B cell (primary cell): ENCODE measurements around the gene CCDC9B. TPM values are rescaled to one million over a fixed set of nuclear protein-coding genes. Genes with fewer than 3 reads are reported as not detected.

Experiments used
- ATAC-seq: fragments of 200-7000 bp; cut with Tn5 transposase; one replicate; pipeline ENCODE4 v1.10.0; 2021; ENCODE audit warnings: low read depth, mild to moderate bottlenecking, moderate number of reproducible peaks, moderate library complexity
- CTCF ChIA-PET: fragments of 350-600 bp; sonication (Branson Sonifier 250); formaldehyde crosslinking; loops from one replicate; lab custom pipeline; 2021; ENCODE audit warnings: antibody characterized with exemption, inconsistent platforms; lab: Charles Lee
- POLR2A ChIA-PET: fragments of 350-600 bp; sonication (Branson Sonifier 250); formaldehyde crosslinking; loops from one replicate; lab custom pipeline; 2021; ENCODE audit warnings: antibody characterized with exemption; lab: Charles Lee
- DNase-seq: peaks from one replicate; pipeline ENCODE4 v3.0.0; 2013
- H2AFZ ChIP-seq: 2 replicates; pipeline ENCODE4 v1.6.1; 2012; ENCODE audit warnings: mild to moderate bottlenecking, low read depth, low read length; ENCODE audit not compliant: insufficient read depth, poor library complexity, severe bottlenecking
- H3K27ac ChIP-seq, 2 donors: 1 replicate in 1 of 2; 2 replicates in 1 of 2; pipeline ENCODE4 v1.5.1; 2012 to 2013; ENCODE audit warnings: low read length in 2 of 2, mild to moderate bottlenecking in 2 of 2, moderate library complexity in 1 of 2
- H3K27me3 ChIP-seq, 4 experiments: fragments of 200-600 bp in 1 of 4; sonication (generic) in 1 of 4; replicated peaks in 1 of 4; 1 replicate in 2 of 4; 2 replicates in 2 of 4; pipeline versions ENCODE4 v1.6.1 to v1.7.0; 2013 to 2016; ENCODE audit warnings: low read length in 3 of 4, mild to moderate bottlenecking in 2 of 4, mixed read lengths in 1 of 4, moderate library complexity in 1 of 4; ENCODE audit not compliant: insufficient read depth in 4 of 4, control insufficient read depth in 3 of 4; ENCODE audit errors: control extremely low read depth in 1 of 4
- H3K36me3 ChIP-seq, 2 experiments: replicated peaks in 1 of 2; 1 replicate in 1 of 2; 2 replicates in 1 of 2; pipeline versions ENCODE4 v1.6.1 to v1.7.1; 2013; ENCODE audit warnings: low read length in 1 of 2; ENCODE audit not compliant: insufficient read depth in 2 of 2, control insufficient read depth in 1 of 2; ENCODE audit errors: control extremely low read depth in 1 of 2, extremely low read depth in 1 of 2
- H3K4me1 ChIP-seq, 2 donors: fragments of 200-600 bp in 1 of 2; sonication (generic) in 1 of 2; 1 replicate in 1 of 2; 2 replicates in 1 of 2; pipeline versions ENCODE4 v1.5.1 to v1.6.1; 2013 to 2017; ENCODE audit warnings: low read length in 2 of 2; ENCODE audit not compliant: control insufficient read depth in 2 of 2, insufficient read depth in 2 of 2
- H3K4me2 ChIP-seq: replicated peaks from 2 replicates; pipeline ENCODE3; 2012; ENCODE audit warnings: mild to moderate bottlenecking, low read depth, low read length; ENCODE audit not compliant: poor library complexity, severe bottlenecking
- H3K4me3 ChIP-seq, 5 experiments: fragments of 200-600 bp in 1 of 5; sonication (generic) in 1 of 5; 1 replicate in 3 of 5; 2 replicates in 2 of 5; pipeline versions ENCODE4 v1.5.1 to v1.7.0; 2011 to 2016; ENCODE audit warnings: low read length in 4 of 5, mild to moderate bottlenecking in 4 of 5, low read depth in 2 of 5, control low read depth in 1 of 5, moderate library complexity in 1 of 5; ENCODE audit not compliant: insufficient read depth in 1 of 5; ENCODE audit errors: control extremely low read depth in 1 of 5, extremely low read depth in 1 of 5
- H3K79me2 ChIP-seq: fragments of 200-600 bp; sonication (generic); one replicate; pipeline ENCODE4 v1.6.0; 2016; ENCODE audit warnings: low read length; ENCODE audit not compliant: control insufficient read depth, insufficient read depth
- H3K9ac ChIP-seq: fragments of 200-600 bp; sonication (generic); 2 replicates; pipeline ENCODE4 v1.6.1; 2017; ENCODE audit warnings: mild to moderate bottlenecking, low read length, moderate library complexity
- H3K9me3 ChIP-seq, 3 donors: one replicate each; pipeline versions ENCODE4 v1.6.1 to v1.7.1; 2013; ENCODE audit warnings: low read length in 2 of 3; ENCODE audit not compliant: control insufficient read depth in 2 of 3, insufficient read depth in 1 of 3; ENCODE audit errors: control extremely low read depth in 1 of 3
- H4K20me1 ChIP-seq: 2 replicates; pipeline ENCODE4 v1.6.0; 2012; ENCODE audit warnings: mild to moderate bottlenecking, low read length; ENCODE audit not compliant: insufficient read depth, control insufficient read depth, poor library complexity, severe bottlenecking
- H3K27ac Mint-ChIP-seq: one replicate; pipeline ENCODE4 v1.8.0; 2021; ENCODE audit warnings: mixed read lengths
- H3K27me3 Mint-ChIP-seq: one replicate; pipeline ENCODE4 v1.8.0; 2021; ENCODE audit warnings: mixed read lengths
- H3K4me1 Mint-ChIP-seq: one replicate; pipeline ENCODE4 v1.8.0; 2021; ENCODE audit warnings: mixed read lengths
- H3K4me3 Mint-ChIP-seq: one replicate; pipeline ENCODE4 v1.8.0; 2021; ENCODE audit warnings: mixed read lengths
- H3K9me3 Mint-ChIP-seq: one replicate; pipeline ENCODE4 v1.8.0; 2022; ENCODE audit warnings: mixed read lengths; ENCODE audit not compliant: insufficient read depth
- EZH2 ChIP-seq: IDR thresholded peaks from 2 replicates; pipeline ENCODE4 v1.6.1; 2012; ENCODE audit warnings: borderline replicate concordance, low read depth, mild to moderate bottlenecking, moderate library complexity, low read length; ENCODE audit not compliant: insufficient read depth, poor library complexity, severe bottlenecking
- WGBS: methylation state at CpG from one replicate; pipeline ENCODE4 v1.1.5; 2013; ENCODE audit warnings: missing lambda C conversion rate; ENCODE audit not compliant: insufficient coverage; 5-methylcytosine and 5-hydroxymethylcytosine counted together
- intact Hi-C: fragments of 100-400 bp; cut with micrococcal nuclease; formaldehyde crosslinking; loops from one replicate; pipeline ENCODE4 v1.10.0; 2022
- polyA plus RNA-seq: library from polyadenylated mRNA; depleted of rRNA; stranded (reverse); fragments of >200 nt; gene quantifications from 2 replicates; pipeline ENCODE4 v1.2.3, GENCODE V29; 2012
- total RNA-seq, 2 donors: library from RNA; stranded (reverse); fragments of 120-200 nt in 1 of 2; gene quantifications; 1 replicate in 1 of 2; 2 replicates in 1 of 2; pipeline versions ENCODE4 v1.2.3 to v1.2.4, GENCODE V29; 2013 to 2022
- TF ChIP-seq, protein P1 (sequence below): fragments of 200-600 bp; IDR thresholded peaks from one replicate; pipeline ENCODE4 v1.8.0; 2022; ENCODE audit warnings: antibody characterized with exemption, mild to moderate bottlenecking

Gene CCDC9B
- total and polyA plus RNA-seq, 2 donors (not counting 1 experiment from before 2014, with no cell fraction given) = 1.6 to 2.4 TPM

DNA sequence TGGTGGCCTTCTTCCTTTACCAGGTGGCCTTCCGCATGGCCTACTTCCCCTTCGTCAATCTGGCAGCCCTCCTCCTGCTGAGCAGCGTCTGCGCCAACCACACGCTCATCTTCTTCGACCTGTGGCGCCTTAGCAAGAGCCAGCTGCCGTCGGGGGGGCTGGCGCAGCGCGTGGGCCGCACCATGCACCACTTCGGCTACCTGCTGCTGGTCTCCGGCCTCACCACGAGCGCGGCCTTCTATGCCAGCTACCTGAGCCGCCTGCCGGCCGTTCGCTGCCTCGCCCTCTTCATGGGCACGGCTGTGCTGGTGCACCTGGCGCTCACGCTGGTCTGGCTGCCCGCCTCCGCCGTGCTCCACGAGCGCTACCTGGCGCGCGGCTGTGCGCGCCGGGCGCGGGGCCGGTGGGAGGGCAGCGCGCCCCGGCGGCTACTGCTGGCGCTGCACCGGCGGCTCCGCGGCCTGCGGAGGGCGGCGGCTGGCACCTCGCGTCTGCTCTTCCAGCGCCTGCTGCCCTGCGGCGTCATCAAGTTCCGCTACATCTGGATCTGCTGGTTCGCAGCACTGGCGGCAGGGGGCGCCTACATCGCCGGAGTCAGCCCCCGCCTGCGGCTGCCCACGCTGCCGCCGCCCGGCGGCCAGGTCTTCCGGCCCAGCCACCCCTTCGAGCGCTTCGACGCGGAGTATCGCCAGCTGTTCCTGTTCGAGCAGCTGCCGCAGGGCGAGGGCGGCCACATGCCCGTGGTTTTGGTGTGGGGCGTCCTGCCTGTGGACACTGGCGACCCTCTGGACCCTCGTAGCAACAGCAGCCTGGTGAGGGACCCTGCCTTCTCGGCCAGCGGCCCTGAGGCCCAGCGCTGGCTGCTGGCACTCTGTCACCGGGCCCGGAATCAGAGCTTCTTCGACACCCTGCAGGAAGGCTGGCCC lies 27.2 kb upstream of the CCDC9B start:
- H2AFZ ChIP-seq = peak overlapping the region; percentile 95
- ChIA-PET POLR2A (interaction anchor here (0.5 to 1.0 kb wide), 3 partner anchors 10 to 292 kb away, joined by 3 to 7 read pairs (median 3); partner anchors contain the start of genes DISP2 and IVD), CTCF (interaction anchor here (0.5 to 6.4 kb wide), 20 partner anchors 10 to 1907 kb away, joined by 3 to 56 read pairs (median 4); partner anchors contain the start of genes BAHD1, DISP2 and IVD)
- peak overlapping the region; percentile 93 for H3K4me2 ChIP-seq
- Mint-ChIP-seq H3K27ac (peak overlapping the region; percentile 83), H3K4me3 (peak overlapping the region; percentile 86), H3K9me3 (no peaks in the 10 kb centered on the region), H3K4me1 (peaks cover 22% of the 10 kb centered on the region), H3K27me3 (no peaks in the 10 kb centered on the region)
- H3K27ac ChIP-seq = peak overlapping the region; percentile 26 to 43
- H3K36me3 ChIP-seq = no peaks in the 10 kb centered on the region
- TF ChIP-seq, protein P1, sequence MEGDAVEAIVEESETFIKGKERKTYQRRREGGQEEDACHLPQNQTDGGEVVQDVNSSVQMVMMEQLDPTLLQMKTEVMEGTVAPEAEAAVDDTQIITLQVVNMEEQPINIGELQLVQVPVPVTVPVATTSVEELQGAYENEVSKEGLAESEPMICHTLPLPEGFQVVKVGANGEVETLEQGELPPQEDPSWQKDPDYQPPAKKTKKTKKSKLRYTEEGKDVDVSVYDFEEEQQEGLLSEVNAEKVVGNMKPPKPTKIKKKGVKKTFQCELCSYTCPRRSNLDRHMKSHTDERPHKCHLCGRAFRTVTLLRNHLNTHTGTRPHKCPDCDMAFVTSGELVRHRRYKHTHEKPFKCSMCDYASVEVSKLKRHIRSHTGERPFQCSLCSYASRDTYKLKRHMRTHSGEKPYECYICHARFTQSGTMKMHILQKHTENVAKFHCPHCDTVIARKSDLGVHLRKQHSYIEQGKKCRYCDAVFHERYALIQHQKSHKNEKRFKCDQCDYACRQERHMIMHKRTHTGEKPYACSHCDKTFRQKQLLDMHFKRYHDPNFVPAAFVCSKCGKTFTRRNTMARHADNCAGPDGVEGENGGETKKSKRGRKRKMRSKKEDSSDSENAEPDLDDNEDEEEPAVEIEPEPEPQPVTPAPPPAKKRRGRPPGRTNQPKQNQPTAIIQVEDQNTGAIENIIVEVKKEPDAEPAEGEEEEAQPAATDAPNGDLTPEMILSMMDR = peak; percentile 94
- TF ChIP-seq EZH2 = no peak
- peaks cover 35% of the 10 kb centered on the region for H3K79me2 ChIP-seq
- 7% methylated on average over 91 of the region's 91 CpGs for WGBS
- ATAC-seq (peak; percentile 92), DNase-seq (peak; percentile 94)
- H3K4me1 ChIP-seq = peaks cover 14 to 26% of the 10 kb centered on the region in 2 donors
- peaks cover 25% of the 10 kb centered on the region for H4K20me1 ChIP-seq
- peak overlapping the region; percentile 21 to 62 (median 57) for H3K4me3 ChIP-seq
- H3K9ac ChIP-seq = peak overlapping the region; percentile 64
- H3K9me3 ChIP-seq = no peaks in the 10 kb centered on the region
- intact Hi-C loops = loop anchor here (1.0 kb wide), 6 partner anchors 10 to 54 kb away; partner anchors contain the start of genes DISP2, INAFM2, IVD and KNSTRN
- no peaks in the 10 kb centered on the region for H3K27me3 ChIP-seq
